Heart left ventricle (tissue), 16 donors: ENCODE results near the gene TMEM150B. TPM values are rescaled to one million over a fixed set of nuclear protein-coding genes. Genes with fewer than 3 reads are reported as not detected.

Experiments used
- ATAC-seq, 4 donors: fragments of 200-7000 bp; cut with Tn5 transposase; one replicate each; pipeline ENCODE4 v1.9.1; 2020 to 2022; ENCODE audit warnings: moderate library complexity in 4 of 4, mild to moderate bottlenecking in 3 of 4, moderate number of reproducible peaks in 1 of 4
- DNase-seq, 5 donors: peaks; one replicate each; pipeline ENCODE4 v3.0.0-alpha.2; 2020
- H3K27ac ChIP-seq, 12 donors: fragments of 200-600 bp; sonication (generic) in 4 of 12; one replicate each; pipeline versions ENCODE4 v1.5.0 to v1.8.0; 2016 to 2022; ENCODE audit warnings: mild to moderate bottlenecking in 2 of 12
- H3K27me3 ChIP-seq, 9 donors: fragments of 200-600 bp; sonication (generic) in 2 of 9; one replicate each; pipeline versions ENCODE4 v1.5.1 to v1.8.0; 2016 to 2022; ENCODE audit warnings: mild to moderate bottlenecking in 3 of 9
- H3K36me3 ChIP-seq, 9 donors: fragments of 200-600 bp; sonication (generic) in 2 of 9; one replicate each; pipeline versions ENCODE4 v1.5.0 to v1.8.0; 2018 to 2022; ENCODE audit warnings: mild to moderate bottlenecking in 2 of 9
- H3K4me1 ChIP-seq, 12 donors: fragments of 200-600 bp; sonication (generic) in 4 of 12; one replicate each; pipeline versions ENCODE4 v1.5.0 to v1.8.0; 2016 to 2022; ENCODE audit warnings: mild to moderate bottlenecking in 3 of 12
- H3K4me3 ChIP-seq, 12 donors: fragments of 200-600 bp; sonication (generic) in 4 of 12; one replicate each; pipeline versions ENCODE4 v1.5.0 to v1.8.0; 2017 to 2022; ENCODE audit warnings: mild to moderate bottlenecking in 9 of 12, moderate library complexity in 4 of 12
- H3K9me3 ChIP-seq, 12 donors: fragments of 200-600 bp; sonication (generic) in 4 of 12; one replicate each; pipeline versions ENCODE4 v1.5.0 to v1.8.0; 2016 to 2022; ENCODE audit warnings: mild to moderate bottlenecking in 1 of 12
- POLR2A ChIP-seq, 2 donors: fragments of 450-650 bp; IDR thresholded peaks; one replicate each; pipeline ENCODE4 v1.6.1; 2017; ENCODE audit warnings: antibody characterized with exemption in 2 of 2, mild to moderate bottlenecking in 2 of 2, moderate library complexity in 2 of 2
- WGBS, 4 donors: extraction: QIAGEN DNeasy Blood & Tissue Kit in 2 of 4; methylation state at CpG; one replicate each; pipeline versions ENCODE4 v1.1.5 to v1.1.7; 2013 to 2018; 5-methylcytosine and 5-hydroxymethylcytosine counted together
- intact Hi-C, 10 donors: fragments of 100-400 bp; cut with DNase I; formaldehyde crosslinking; loops; one replicate each; pipeline versions ENCODE4 v1.11.1 to v1.14.2; 2022
- polyA plus RNA-seq, 2 donors: library from polyadenylated mRNA; stranded (reverse); fragments of 200-250 nt; gene quantifications; one replicate each; pipeline ENCODE4 v1.2.3, GENCODE V29; 2013
- total RNA-seq, 9 donors: library from RNA; depleted of rRNA in 2 of 9; stranded (reverse); fragments of >200 nt in 2 of 9; fragmentation: NEBNext Ultra II Directional in 3 of 9; extraction: Animal tissue kit (Norgen Biotek cat#: 25700) in 3 of 9; gene quantifications; one replicate each; pipeline versions ENCODE4 v1.1.0 to v1.2.4, GENCODE V29; 2016 to 2023
- TF ChIP-seq, protein P1 (sequence below), 12 donors: fragments of 200-600 bp; sonication (generic) in 4 of 12; IDR thresholded peaks; one replicate each; pipeline versions ENCODE4 v1.5.0 to v1.8.0; 2018 to 2022; ENCODE audit warnings: antibody characterized with exemption in 12 of 12, mild to moderate bottlenecking in 5 of 12
- donor health status: ischemic (EF 13 %, LVEDD 7.1; RV severe dilation, severe dysfunction).
- donor health status: healthy with polysubstance abuse.
- donor health status: DM: no; HTN: yes; CAD: no.
- donor health status: DM: no; HTN: no; CAD: no.
- donor health status: ischemic (EF 25% LVEDD 6.9; RV normal size, moderate dysfunction).
- donor health status: ischemic (EF 25% LVEDD 5.7; RV mildly dilated, moderate dysfunction).
- donor health status: healthy.
- donor health status: DM: yes; HTN: yes; CAD: no.
- donor health status: ischemic (EF 35%, LVEDD 5.7; RV mildly dilated, moderate dysfunction).
- donor health status: nonischemic (EF 11% LVEDD 7.7; RV severe dilation, severe dysfunction).
- donor health status: DM: yes; HTN: yes; CAD: no.
- donor health status: PGD.
- donor health status: ischemic (EF 29% LVEDD 5.4; RV normal size, mild dysfunction).
- donor health status: nonischemic (EF 23%, LVEDD 6.1; RV moderate dilation, normal function).

Gene TMEM150B
- total and polyA plus RNA-seq, 11 donors: 0.43 to 14.1 (median 0.99) TPM; not detected in 1

DNA sequence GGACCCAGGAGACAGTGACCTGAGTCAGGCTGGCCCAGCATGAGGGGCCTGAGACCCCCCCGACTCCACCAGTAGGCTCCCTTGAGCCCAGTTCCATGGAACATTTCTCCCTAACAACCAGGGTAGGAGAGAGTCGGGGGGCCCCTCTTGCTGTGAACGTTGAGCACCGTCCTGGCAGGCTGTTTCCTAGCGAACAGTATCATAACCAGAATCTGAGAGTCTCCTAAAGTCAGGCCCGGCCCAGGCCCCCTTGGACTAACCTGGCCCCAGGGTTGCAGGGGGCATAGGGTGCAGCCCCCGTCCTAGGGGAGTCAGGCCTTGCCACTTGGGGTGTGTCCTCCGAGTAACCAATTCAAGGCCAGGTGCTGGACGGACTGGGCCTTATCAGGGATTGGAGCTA lies 13.7 kb downstream of the TMEM150B start:
- Histone ChIP-seq H3K4me3 (no peak overlapping the region), H3K4me1 (no peaks in the 10 kb centered on the region), H3K27me3 (no peaks in the 10 kb centered on the region), H3K36me3 (peaks cover 0 to 17% (median 0%) of the 10 kb centered on the region in 9 donors), H3K27ac (no peak overlapping the region), H3K9me3 (peaks cover 0 to 3% (median 0%) of the 10 kb centered on the region in 12 donors)
- no peak for DNase-seq
- intact Hi-C loops: no loop called here
- ATAC-seq: no peak
- 89 to 95% (median 92%) methylated on average over 6 to 9 of the region's 9 CpGs for WGBS, 4 donors
- no peak for TF ChIP-seq POLR2A (IDR thresholded peaks at IDR 0.05)
- TF ChIP-seq, protein P1, sequence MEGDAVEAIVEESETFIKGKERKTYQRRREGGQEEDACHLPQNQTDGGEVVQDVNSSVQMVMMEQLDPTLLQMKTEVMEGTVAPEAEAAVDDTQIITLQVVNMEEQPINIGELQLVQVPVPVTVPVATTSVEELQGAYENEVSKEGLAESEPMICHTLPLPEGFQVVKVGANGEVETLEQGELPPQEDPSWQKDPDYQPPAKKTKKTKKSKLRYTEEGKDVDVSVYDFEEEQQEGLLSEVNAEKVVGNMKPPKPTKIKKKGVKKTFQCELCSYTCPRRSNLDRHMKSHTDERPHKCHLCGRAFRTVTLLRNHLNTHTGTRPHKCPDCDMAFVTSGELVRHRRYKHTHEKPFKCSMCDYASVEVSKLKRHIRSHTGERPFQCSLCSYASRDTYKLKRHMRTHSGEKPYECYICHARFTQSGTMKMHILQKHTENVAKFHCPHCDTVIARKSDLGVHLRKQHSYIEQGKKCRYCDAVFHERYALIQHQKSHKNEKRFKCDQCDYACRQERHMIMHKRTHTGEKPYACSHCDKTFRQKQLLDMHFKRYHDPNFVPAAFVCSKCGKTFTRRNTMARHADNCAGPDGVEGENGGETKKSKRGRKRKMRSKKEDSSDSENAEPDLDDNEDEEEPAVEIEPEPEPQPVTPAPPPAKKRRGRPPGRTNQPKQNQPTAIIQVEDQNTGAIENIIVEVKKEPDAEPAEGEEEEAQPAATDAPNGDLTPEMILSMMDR (IDR thresholded peaks at IDR 0.05): no peak

DNA sequence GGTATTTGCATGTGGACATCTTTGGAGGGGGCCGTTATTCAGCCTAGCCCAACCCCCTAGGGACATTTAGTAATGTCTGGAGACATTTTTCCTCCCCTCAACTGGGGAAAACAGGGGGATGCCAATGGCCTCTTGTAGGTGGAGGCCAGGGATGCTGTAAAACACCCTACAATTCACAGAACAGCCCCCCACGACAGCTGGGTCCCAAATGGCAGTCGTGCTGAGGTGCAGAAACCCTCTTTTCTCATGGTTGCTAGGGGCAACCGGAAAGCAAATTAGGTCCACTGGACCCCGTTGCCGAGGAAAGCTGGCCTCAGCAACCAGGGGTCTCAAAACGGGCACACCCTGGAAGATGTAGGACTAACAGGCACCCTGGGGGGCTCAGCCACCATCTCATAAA lies 14.6 kb downstream of the TMEM150B start:
- Histone ChIP-seq H3K9me3 (no peaks in the 10 kb centered on the region), H3K4me3 (no peak overlapping the region), H3K27me3 (no peaks in the 10 kb centered on the region), H3K27ac (no peak overlapping the region), H3K36me3 (peaks cover 0 to 26% (median 0%) of the 10 kb centered on the region in 9 donors), H3K4me1 (no peaks in the 10 kb centered on the region)
- no peak for TF ChIP-seq POLR2A (IDR thresholded peaks at IDR 0.05)
- TF ChIP-seq, protein P1 (IDR thresholded peaks at IDR 0.05): no peak
- intact Hi-C loops: no loop called here
- ATAC-seq (no peak), DNase-seq (no peak)
- WGBS, 4 donors: 76 to 87% (median 83%) methylated on average over 7 of the region's 7 CpGs

DNA sequence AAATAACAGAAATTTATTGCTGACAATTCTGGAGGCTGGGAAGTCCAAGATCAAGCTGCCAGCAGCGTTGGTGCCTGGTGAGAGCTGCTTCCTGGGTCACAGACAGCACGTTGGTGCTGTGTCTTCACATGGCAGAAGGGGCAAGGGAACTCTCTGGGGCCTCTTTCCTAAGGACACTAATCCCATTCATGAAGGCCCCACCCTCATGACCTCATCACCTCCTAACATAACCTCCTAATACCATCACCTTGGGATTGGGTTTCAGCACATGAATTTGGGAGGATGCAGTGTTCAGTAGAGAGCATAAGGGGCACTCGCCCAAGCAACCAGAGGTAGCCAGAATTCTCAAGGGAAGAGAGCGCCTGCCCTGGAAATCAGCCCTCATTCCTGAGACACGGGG lies 15.7 kb downstream of the TMEM150B start:
- intact Hi-C loops: loop anchor here in 4 of 10 donors (10.0 kb wide), 3 partner anchors 65 to 105 kb away; partner anchors contain the start of genes IL11 (in 2 of the 4), TMEM190 (in 2 of the 4), RPL28 (in 1 of the 4) and TMEM238 (in 1 of the 4)
- TF ChIP-seq, protein P1 (IDR thresholded peaks at IDR 0.05): no peak
- TF ChIP-seq POLR2A (IDR thresholded peaks at IDR 0.05): no peak
- WGBS, 4 donors: 87 to 95% (median 94%) methylated on average over 5 of the region's 5 CpGs
- H3K4me3 ChIP-seq: no peak overlapping the region
- H3K36me3 ChIP-seq: peaks cover 0 to 27% (median 0%) of the 10 kb centered on the region in 9 donors
- ATAC-seq (no peak), DNase-seq (no peak)
- no peaks in the 10 kb centered on the region for H3K4me1 ChIP-seq
- no peaks in the 10 kb centered on the region for H3K9me3 ChIP-seq
- H3K27ac ChIP-seq: no peak overlapping the region
- H3K27me3 ChIP-seq: no peaks in the 10 kb centered on the region

DNA sequence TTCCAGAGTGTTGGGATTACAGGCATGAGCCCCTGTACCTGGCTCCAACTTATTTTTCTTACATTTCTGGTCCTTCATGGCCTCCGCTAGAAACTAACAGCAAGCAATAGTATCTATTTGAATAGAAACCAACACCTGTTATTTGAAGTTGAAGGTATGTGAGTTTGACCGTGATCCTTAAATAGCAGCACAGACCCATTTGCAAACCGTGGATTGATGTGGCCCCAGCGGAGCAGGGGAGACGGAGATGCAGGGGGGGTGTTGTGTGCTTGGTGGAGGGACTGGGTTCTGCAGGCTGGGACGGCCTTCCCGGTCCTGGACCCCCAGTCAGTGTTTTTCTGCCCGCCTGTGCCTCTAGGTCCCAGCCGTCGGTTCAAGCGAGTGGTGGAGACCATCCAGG lies 16.9 kb downstream of the TMEM150B start:
- no peak for DNase-seq
- intact Hi-C loops: loop anchor here in 4 of 10 donors (10.0 kb wide), 3 partner anchors 67 to 107 kb away; partner anchors contain the start of genes IL11 (in 2 of the 4), TMEM190 (in 2 of the 4), RPL28 (in 1 of the 4) and TMEM238 (in 1 of the 4)
- TF ChIP-seq, protein P1 (IDR thresholded peaks at IDR 0.05): no peak
- TF ChIP-seq POLR2A (IDR thresholded peaks at IDR 0.05): no peak
- Histone ChIP-seq H3K27me3 (no peaks in the 10 kb centered on the region), H3K4me3 (no peak overlapping the region), H3K36me3 (peaks cover 0 to 37% (median 0%) of the 10 kb centered on the region in 9 donors), H3K27ac (no peak overlapping the region), H3K4me1 (no peaks in the 10 kb centered on the region), H3K9me3 (no peaks in the 10 kb centered on the region)
- ATAC-seq: no peak
- 93 to 96% (median 95%) methylated on average over 4 to 11 of the region's 11 CpGs for WGBS, 4 donors
